GM23338 (cell line): ENCODE data around the gene CNNM2. TPM values are rescaled to one million over a fixed set of nuclear protein-coding genes. Genes with fewer than 3 reads are reported as not detected.
A peak's percentile ranks its signal among the peaks of the same experiment; 100 is the strongest.

ENCODE experiments used
- ATAC-seq: fragments of 200-7000 bp; cut with Tn5 transposase; 3 replicates; pipeline ENCODE4 v1.9.1; 2020
- DNase-seq: peaks from one replicate; pipeline ENCODE4 v3.0.0-alpha.2; 2015; ENCODE audit warnings: low spot score
- H2AFZ ChIP-seq: fragments of 200-600 bp; sonication (generic); 2 replicates; pipeline ENCODE4 v1.8.0; 2016; ENCODE audit warnings: antibody characterized with exemption, mild to moderate bottlenecking, moderate library complexity
- H3F3A ChIP-seq: fragments of 200-600 bp; sonication (generic); replicated peaks from 2 replicates; pipeline ENCODE4 v1.8.0; 2017; ENCODE audit warnings: antibody characterized with exemption, mixed run types, low read depth
- H3K27ac ChIP-seq: fragments of 200-600 bp; sonication (generic); 2 replicates; pipeline ENCODE4 v1.6.1; 2016; ENCODE audit warnings: low read depth
- H3K27me3 ChIP-seq: fragments of 200-600 bp; sonication (generic); 2 replicates; pipeline ENCODE4 v1.8.0; 2016; ENCODE audit warnings: mild to moderate bottlenecking, mixed run types, moderate library complexity; ENCODE audit not compliant: insufficient read depth
- H3K36me3 ChIP-seq: fragments of 200-600 bp; sonication (generic); 2 replicates; pipeline ENCODE4 v1.8.0; 2016; ENCODE audit warnings: mild to moderate bottlenecking; ENCODE audit not compliant: insufficient read depth
- H3K4me1 ChIP-seq: fragments of 200-600 bp; sonication (generic); 2 replicates; pipeline ENCODE4 v1.8.0; 2016; ENCODE audit warnings: mild to moderate bottlenecking, moderate library complexity; ENCODE audit not compliant: insufficient read depth
- H3K4me2 ChIP-seq: fragments of 200-600 bp; sonication (generic); 2 replicates; pipeline ENCODE4 v1.7.1; 2017; ENCODE audit warnings: mixed run types
- H3K4me3 ChIP-seq: fragments of 200-600 bp; sonication (generic); 2 replicates; pipeline ENCODE4 v1.6.1; 2016; ENCODE audit warnings: mixed run types
- H3K79me2 ChIP-seq: fragments of 200-600 bp; sonication (generic); replicated peaks from 2 replicates; pipeline ENCODE4 v1.8.0; 2017; ENCODE audit warnings: mild to moderate bottlenecking; ENCODE audit not compliant: insufficient read depth
- H3K9me2 ChIP-seq: fragments of 200-600 bp; sonication (generic); 2 replicates; pipeline ENCODE4 v1.8.0; 2017; ENCODE audit not compliant: insufficient read depth
- H4K20me1 ChIP-seq: fragments of 200-600 bp; sonication (generic); replicated peaks from 2 replicates; pipeline ENCODE4 v1.8.0; 2017; ENCODE audit warnings: mild to moderate bottlenecking; ENCODE audit not compliant: insufficient read depth
- H3K27ac Mint-ChIP-seq: 2 replicates; pipeline ENCODE4 v1.8.0; 2020; ENCODE audit warnings: inconsistent platforms, mild to moderate bottlenecking, moderate library complexity, mixed read lengths
- H3K27me3 Mint-ChIP-seq: 3 replicates; pipeline ENCODE4 v1.8.0; 2022; ENCODE audit warnings: low read depth, mild to moderate bottlenecking, moderate library complexity, mixed read lengths, inconsistent platforms; ENCODE audit not compliant: insufficient read depth, poor library complexity
- H3K36me3 Mint-ChIP-seq: 3 replicates; pipeline ENCODE4 v1.8.0; 2021; ENCODE audit warnings: low read depth, mild to moderate bottlenecking, inconsistent platforms, moderate library complexity, mixed read lengths
- H3K4me1 Mint-ChIP-seq: 3 replicates; pipeline ENCODE4 v1.8.0; 2020; ENCODE audit warnings: mild to moderate bottlenecking, inconsistent platforms, mixed read lengths
- H3K4me3 Mint-ChIP-seq: 3 replicates; pipeline ENCODE4 v1.8.0; 2021; ENCODE audit warnings: moderate library complexity, mild to moderate bottlenecking, inconsistent platforms, mixed read lengths
- H3K9me3 Mint-ChIP-seq: 3 replicates; pipeline ENCODE4 v1.8.0; 2020; ENCODE audit warnings: moderate library complexity, mild to moderate bottlenecking, inconsistent platforms, mixed read lengths
- CREB1 ChIP-seq: fragments of 250-450 bp; sonication (Bioruptor Pico); IDR thresholded peaks from 2 replicates; pipeline ENCODE4 v1.5.0; 2020; ENCODE audit warnings: low read depth, mild to moderate bottlenecking, moderate library complexity
- CTCF ChIP-seq, 2 experiments: fragments of 200-600 bp in 1 of 2; sonication (generic) in 1 of 2; conservative IDR thresholded peaks; 2 replicates each; pipeline versions ENCODE4 v1.5.1 to v1.6.1; 2016 to 2017; ENCODE audit warnings: antibody characterized with exemption in 2 of 2, low read depth in 2 of 2, mild to moderate bottlenecking in 2 of 2, moderate library complexity in 1 of 2
- ETS1 ChIP-seq: IDR thresholded peaks from 2 replicates; pipeline ENCODE4 v1.6.1; 2016; ENCODE audit warnings: antibody characterized with exemption
- EZH2 ChIP-seq: fragments of 200-600 bp; sonication (generic); IDR thresholded peaks from one replicate; pipeline ENCODE4 v1.8.0; 2017; ENCODE audit warnings: antibody characterized with exemption, mild to moderate bottlenecking, low read depth; ENCODE audit not compliant: unreplicated experiment
- POLR2AphosphoS5 ChIP-seq: IDR thresholded peaks from 2 replicates; pipeline ENCODE4 v1.6.1; 2016; ENCODE audit warnings: antibody characterized with exemption, low read depth
- STAT1 ChIP-seq: IDR thresholded peaks from one replicate; pipeline ENCODE4 v1.6.1; 2016; ENCODE audit warnings: antibody characterized with exemption; ENCODE audit not compliant: unreplicated experiment
- ZNF462 ChIP-seq: fragments of 250-450 bp; sonication (Bioruptor Pico); IDR thresholded peaks from 2 replicates; pipeline ENCODE4 v1.5.0; 2020; ENCODE audit warnings: mild to moderate bottlenecking, moderate library complexity
- polyA plus RNA-seq: library from polyadenylated mRNA; unstranded; fragments of >200 nt; fragmentation: Nextera tagmentation; extraction: Ambion mirVana; gene quantifications from 2 replicates; pipeline ENCODE4 v1.2.1, GENCODE V29; 2016
- total RNA-seq: library from RNA; depleted of rRNA; stranded (reverse); fragments of >200 nt; shearing (Covaris generic); gene quantifications from 2 replicates; pipeline ENCODE4 v1.2.3, GENCODE V29; 2014

Gene CNNM2
- total and polyA plus RNA-seq, 2 experiments from 2014 or later: 4.5 to 31.3 TPM

GRCh38 chr10:103083266-103083976, 165.3 kb downstream of the CNNM2 start:
- Mint-ChIP-seq H3K9me3 (no peaks in the 10 kb centered on the region), H3K36me3 (peaks cover 7% of the 10 kb centered on the region; the same call in 2 of the 3 replicates), H3K27ac (no peak overlapping the region), H3K4me3 (no peak overlapping the region), H3K4me1 (no peaks in the 10 kb centered on the region), H3K27me3 (no peaks in the 10 kb centered on the region)
- no peak for DNase-seq
- Histone ChIP-seq H3F3A (peaks cover 3% of the 10 kb centered on the region; the same call in 1 of the 2 replicates), H3K79me2 (no peaks in the 10 kb centered on the region), H3K27me3 (no peaks in the 10 kb centered on the region), H3K4me1 (no peaks in the 10 kb centered on the region), H3K4me2 (no peak overlapping the region), H3K27ac (no peak overlapping the region), H2AFZ (no peak overlapping the region), H3K36me3 (peaks cover 4% of the 10 kb centered on the region; the same call in 1 of the 2 replicates), H3K4me3 (no peak overlapping the region), H4K20me1 (no peaks in the 10 kb centered on the region), H3K9me2 (no peaks in the 10 kb centered on the region)
- no peak for ATAC-seq
- TF ChIP-seq CTCF (conservative IDR thresholded peaks at IDR 0.05; ENCODE audit: low read depth in 2 of 2): no peak
- TF ChIP-seq ZNF462 (CRISPR knock-in tag): no peak
- no peak for TF ChIP-seq ETS1
- no peak for TF ChIP-seq STAT1
- TF ChIP-seq POLR2AphosphoS5: 0 out of 2 replicates have a peak, but pooled peaks have one; percentile 17
- no peak for TF ChIP-seq CREB1 (CRISPR knock-in tag)
- TF ChIP-seq EZH2: no peak
